H1 (cell line): ENCODE data around the gene ACER1. TPM values are rescaled to one million over a fixed set of nuclear protein-coding genes. Genes with fewer than 3 reads are reported as not detected.

Source experiments
- CTCF ChIA-PET: fragments of 300-600 bp; sonication (Branson Sonifier 250); formaldehyde crosslinking; loops from one replicate; lab custom pipeline; 2021; ENCODE audit not compliant: partially characterized antibody; lab: Charles Lee
- POLR2A ChIA-PET: fragments of 300-600 bp; sonication (Branson Sonifier 250); formaldehyde crosslinking; loops from one replicate; lab custom pipeline; 2021; ENCODE audit warnings: inconsistent platforms; ENCODE audit not compliant: partially characterized antibody; lab: Charles Lee
- DNase-seq, 2 experiments: peaks; one replicate each; pipeline versions ENCODE4 v3.0.0 to v3.0.0-alpha.2; 2010 to 2022; ENCODE audit warnings: low spot score in 2 of 2, low read depth in 1 of 2, mixed read lengths in 1 of 2
- FAIRE-seq: peaks from 2 replicates; lab custom pipeline; 2011; peaks lifted over from hg19 to GRCh38; lab: Jason Lieb, UNC
- H2AFZ ChIP-seq: 2 replicates; pipeline ENCODE4 v1.8.1; 2012; ENCODE audit warnings: low read length, inconsistent platforms
- H2AK5ac ChIP-seq: 2 replicates; pipeline ENCODE4 v1.6.1; 2013; ENCODE audit warnings: low read depth, low read length
- H2BK120ac ChIP-seq: replicated peaks from 2 replicates; pipeline ENCODE3; 2013; ENCODE audit warnings: low read depth, low read length, inconsistent platforms
- H2BK12ac ChIP-seq: 2 replicates; pipeline ENCODE4 v1.6.1; 2013; ENCODE audit warnings: low read depth, low read length
- H2BK15ac ChIP-seq: 2 replicates; pipeline ENCODE4 v1.6.1; 2013; ENCODE audit warnings: low read length
- H2BK20ac ChIP-seq: 2 replicates; pipeline ENCODE4 v1.6.1; 2013; ENCODE audit warnings: low read length
- H2BK5ac ChIP-seq: 2 replicates; pipeline ENCODE4 v1.6.1; 2013; ENCODE audit warnings: low read depth, low read length
- H3K14ac ChIP-seq: 2 replicates; pipeline ENCODE4 v1.6.1; 2013; ENCODE audit warnings: inconsistent platforms; ENCODE audit not compliant: insufficient read length
- H3K18ac ChIP-seq: 2 replicates; pipeline ENCODE4 v1.6.1; 2013; ENCODE audit warnings: low read length; ENCODE audit errors: extremely low read depth
- H3K23ac ChIP-seq: 2 replicates; pipeline ENCODE4 v1.6.1; 2013; ENCODE audit warnings: inconsistent platforms; ENCODE audit not compliant: insufficient read length
- H3K23me2 ChIP-seq: 2 replicates; pipeline ENCODE4 v1.6.1; 2013; ENCODE audit warnings: low read depth, low read length
- H3K27ac ChIP-seq: 2 replicates; pipeline ENCODE4 v1.6.1; 2011; ENCODE audit warnings: low read depth, low read length, inconsistent platforms
- H3K27me3 ChIP-seq, 4 experiments: replicated peaks in 1 of 4; 1 replicate in 1 of 4; 2 replicates in 3 of 4; pipeline versions ENCODE4 v1.6.1 to v1.8.1; 2011 to 2013; ENCODE audit warnings: low read length in 3 of 4, mild to moderate bottlenecking in 3 of 4, inconsistent platforms in 2 of 4, mixed read lengths in 2 of 4, moderate library complexity in 1 of 4; ENCODE audit not compliant: control insufficient read depth in 3 of 4, insufficient read depth in 3 of 4; ENCODE audit errors: extremely low read depth in 1 of 4
- H3K36me3 ChIP-seq, 4 experiments: 2 replicates each; pipeline versions ENCODE4 v1.6.1 to v1.8.1; 2011 to 2013; ENCODE audit warnings: mild to moderate bottlenecking in 4 of 4, low read length in 3 of 4, moderate library complexity in 2 of 4, control low read depth in 1 of 4, inconsistent platforms in 1 of 4; ENCODE audit not compliant: insufficient read depth in 4 of 4, control insufficient read depth in 2 of 4
- H3K4ac ChIP-seq: replicated peaks from 2 replicates; pipeline ENCODE3; 2013; ENCODE audit warnings: low read length, low read depth, mixed read lengths, inconsistent platforms; ENCODE audit not compliant: insufficient read length
- H3K4me1 ChIP-seq, 4 experiments: replicated peaks in 1 of 4; 1 replicate in 1 of 4; 2 replicates in 3 of 4; pipeline versions ENCODE4 v1.6.1 to v1.8.1; 2011 to 2013; ENCODE audit warnings: low read length in 3 of 4, inconsistent platforms in 2 of 4, mixed read lengths in 1 of 4; ENCODE audit not compliant: insufficient read depth in 4 of 4, control insufficient read depth in 3 of 4
- H3K4me2 ChIP-seq, 2 experiments: 2 replicates each; pipeline versions ENCODE4 v1.6.1 to v1.8.1; 2011 to 2013; ENCODE audit warnings: low read depth in 2 of 2, low read length in 2 of 2, control low read depth in 1 of 2, inconsistent platforms in 1 of 2, mild to moderate bottlenecking in 1 of 2; ENCODE audit not compliant: insufficient read depth in 1 of 2
- H3K4me3 ChIP-seq, 4 experiments: fragments of 200-600, 300-600 bp in 1 of 4; sonication (generic), shearing (Covaris generic), sonication (Bioruptor Twin) in 1 of 4; 2 replicates each; pipeline versions ENCODE4 v1.5.1 to v1.8.1; 2011 to 2016; ENCODE audit warnings: low read length in 4 of 4, low read depth in 3 of 4, control low read depth in 2 of 4, inconsistent platforms in 2 of 4, mild to moderate bottlenecking in 2 of 4, mixed read lengths in 1 of 4, moderate library complexity in 1 of 4; ENCODE audit not compliant: insufficient read depth in 2 of 4; ENCODE audit errors: extremely low read depth in 1 of 4
- H3K56ac ChIP-seq: replicated peaks from 2 replicates; pipeline ENCODE3; 2013; ENCODE audit warnings: low read depth, mild to moderate bottlenecking, mixed read lengths, low read length, inconsistent platforms; ENCODE audit not compliant: insufficient read length
- H3K79me1 ChIP-seq: 2 replicates; pipeline ENCODE4 v1.6.1; 2013; ENCODE audit warnings: low read depth, low read length, control low read depth
- H3K79me2 ChIP-seq, 2 experiments: 2 replicates each; pipeline versions ENCODE4 v1.6.1 to v1.8.1; 2012 to 2013; ENCODE audit warnings: low read length in 2 of 2, mild to moderate bottlenecking in 2 of 2, inconsistent platforms in 1 of 2; ENCODE audit not compliant: insufficient read depth in 2 of 2, control insufficient read depth in 1 of 2
- H3K9ac ChIP-seq, 4 experiments: replicated peaks in 1 of 4; 1 replicate in 1 of 4; 2 replicates in 3 of 4; pipeline versions ENCODE4 v1.6.1 to v1.8.1; 2011 to 2013; ENCODE audit warnings: low read depth in 3 of 4, low read length in 3 of 4, control low read depth in 2 of 4, mild to moderate bottlenecking in 2 of 4, moderate library complexity in 2 of 4, inconsistent platforms in 1 of 4; ENCODE audit errors: extremely low read depth in 1 of 4
- H3K9me3 ChIP-seq, 2 experiments: 2 replicates each; pipeline versions ENCODE4 v1.6.1 to v1.8.1; 2012 to 2013; ENCODE audit warnings: mild to moderate bottlenecking in 2 of 2, moderate library complexity in 2 of 2, control low read depth in 1 of 2, inconsistent platforms in 1 of 2, low read depth in 1 of 2, low read length in 1 of 2, mixed read lengths in 1 of 2; ENCODE audit not compliant: insufficient read depth in 2 of 2
- H4K20me1 ChIP-seq, 2 experiments: replicated peaks in 1 of 2; 2 replicates each; pipeline versions ENCODE3 to v1.8.1; 2011 to 2013; ENCODE audit warnings: inconsistent platforms in 2 of 2, low read length in 2 of 2, mild to moderate bottlenecking in 1 of 2; ENCODE audit not compliant: insufficient read depth in 2 of 2, control insufficient read depth in 1 of 2
- H4K5ac ChIP-seq: 2 replicates; pipeline ENCODE4 v1.6.1; 2013; ENCODE audit warnings: low read length, low read depth, mixed read lengths, inconsistent platforms; ENCODE audit not compliant: insufficient read length
- H4K8ac ChIP-seq: 2 replicates; pipeline ENCODE4 v1.8.0; 2013; ENCODE audit warnings: mild to moderate bottlenecking, moderate library complexity, low read length, inconsistent platforms; ENCODE audit not compliant: insufficient read depth; ENCODE audit errors: extremely low read depth
- H4K91ac ChIP-seq: replicated peaks from 2 replicates; pipeline ENCODE3; 2013; ENCODE audit warnings: low read length, mixed read lengths, inconsistent platforms; ENCODE audit not compliant: insufficient read length
- CREB1 ChIP-seq: IDR thresholded peaks from 2 replicates; pipeline ENCODE4 v1.6.1; 2012; ENCODE audit warnings: inconsistent platforms
- CTBP2 ChIP-seq: IDR thresholded peaks from 2 replicates; pipeline ENCODE4 v1.7.0; 2011; ENCODE audit warnings: borderline replicate concordance, mild to moderate bottlenecking, moderate library complexity, mixed read lengths, low read length; ENCODE audit not compliant: insufficient read depth, insufficient read length
- HDAC2 ChIP-seq, 2 experiments: fragments of 300-600 bp in 1 of 2; sonication (generic) in 1 of 2; IDR thresholded peaks; 2 replicates each; pipeline ENCODE4 v1.6.1; 2011 to 2012; ENCODE audit warnings: low read depth in 2 of 2, low read length in 2 of 2, mild to moderate bottlenecking in 2 of 2, moderate library complexity in 2 of 2, borderline replicate concordance in 1 of 2, inconsistent platforms in 1 of 2
- JUN ChIP-seq: IDR thresholded peaks from 2 replicates; pipeline ENCODE4 v1.6.1; 2011; ENCODE audit warnings: low read depth, mild to moderate bottlenecking, improper control_type of control experiment, low read length
- RBBP5 ChIP-seq: IDR thresholded peaks from 2 replicates; pipeline ENCODE4 v1.7.1; 2012; ENCODE audit warnings: low read depth, mild to moderate bottlenecking, inconsistent platforms, low read length, moderate library complexity, borderline replicate concordance
- SP4 ChIP-seq: IDR thresholded peaks from 2 replicates; pipeline ENCODE4 v1.6.1; 2012; ENCODE audit warnings: low read length, inconsistent platforms
- ZNF274 ChIP-seq: IDR thresholded peaks from 2 replicates; pipeline ENCODE4 v1.7.0; 2012; ENCODE audit warnings: low read length, borderline replicate concordance; ENCODE audit errors: extremely low read depth
- WGBS, 2 experiments: shearing (Covaris generic) in 1 of 2; methylation state at CpG; one replicate each; pipeline versions ENCODE4 v1.1.6 to v1.1.7; 2013 to 2015; ENCODE audit warnings: low lambda C conversion rate in 2 of 2, mixed read lengths in 2 of 2, inconsistent platforms in 1 of 2, low coverage in 1 of 2, missing lambda C conversion rate in 1 of 2; ENCODE audit not compliant: insufficient replicate concordance in 2 of 2, insufficient coverage in 1 of 2, insufficient read length in 1 of 2; ENCODE audit errors: extremely low coverage in 1 of 2, missing lambda C conversion rate in 1 of 2; 5-methylcytosine and 5-hydroxymethylcytosine counted together
- polyA plus RNA-seq, 7 experiments: library from polyadenylated mRNA; depleted of rRNA in 3 of 7; stranded (reverse) in 5 of 7; unstranded in 2 of 7; fragments of >200 nt in 5 of 7; fragments of 200-250 nt in 2 of 7; gene quantifications; 1 replicate in 5 of 7; 2 replicates in 1 of 7; 4 replicates in 1 of 7; pipeline versions ENCODE4 v1.2.1 to v1.2.3, GENCODE V29; 2011 to 2013; ENCODE audit warnings: missing spikeins in 2 of 7, mixed read lengths in 2 of 7
- total RNA-seq: library from RNA; stranded (reverse); fragmentation: NEBNext Ultra II Directional; extraction: Animal tissue kit (Norgen Biotek cat#: 25700); gene quantifications from 2 replicates; pipeline ENCODE4 v1.2.1, GENCODE V29; 2021

The ACER1 gene
- total and polyA plus RNA-seq, 2 of the 8 experiments (the other 6 are each of a cell fraction or from before 2014, with no cell fraction given) = 0.05 TPM; not detected in 1

DNA sequence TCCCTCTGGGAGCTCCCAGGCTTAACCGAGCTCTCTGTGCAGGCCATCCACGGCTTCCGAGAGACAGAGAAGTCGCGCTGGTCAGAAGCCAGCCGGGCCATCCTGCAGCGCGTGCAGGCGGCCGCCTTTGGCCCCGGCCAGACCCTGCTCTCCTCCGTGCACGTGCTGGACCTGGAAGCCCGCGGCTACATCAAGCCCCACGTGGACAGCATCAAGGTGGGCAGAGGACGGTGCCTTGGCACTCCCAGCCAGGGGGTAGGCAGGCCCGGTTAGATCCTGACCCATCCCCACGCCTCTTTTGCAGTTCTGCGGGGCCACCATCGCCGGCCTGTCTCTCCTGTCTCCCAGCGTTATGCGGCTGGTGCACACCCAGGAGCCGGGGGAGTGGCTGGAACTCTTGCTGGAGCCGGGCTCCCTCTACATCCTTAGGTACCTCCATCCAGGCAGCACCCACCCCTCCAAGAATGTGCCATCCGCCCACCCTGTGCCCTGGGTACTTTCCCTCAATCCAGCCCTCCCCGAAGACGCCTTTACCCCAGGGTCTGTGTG, 40.8 kb upstream of the ACER1 start:
- Histone ChIP-seq H3K27me3 (no peaks in the 10 kb centered on the region), H2AK5ac (0 out of 2 replicates have a peak overlapping the region, but pooled peaks have one; percentile 39), H3K23ac (no peak overlapping the region), H3K79me1 (no peaks in the 10 kb centered on the region), H4K20me1 (peaks cover 0 to 6% of the 10 kb centered on the region in 2 experiments), H2BK20ac (no peak overlapping the region), H3K36me3 (peaks cover 0 to 9% (median 2%) of the 10 kb centered on the region in 4 experiments; a peak in 3 of 8 replicates), H3K18ac (peak overlapping the region; percentile 83), H3K4me2 (peak overlapping the region; percentile 50 to 74), H3K4me1 (peaks cover 0 to 11% (median 7%) of the 10 kb centered on the region in 4 experiments; a peak in 5 of 7 replicates), H3K79me2 (no peaks in the 10 kb centered on the region), H2BK15ac (0 out of 2 replicates have a peak overlapping the region, but pooled peaks have one; percentile 0), H4K91ac (peak overlapping the region; percentile 41), H3K4me3 (peak overlapping the region in 3 of 4 experiments; percentile 26 to 52 (median 33); a peak in 4 of 8 replicates), H3K23me2 (peaks cover 4% of the 10 kb centered on the region; the same call in 1 of the 2 replicates), H2BK120ac (no peak overlapping the region), H2BK5ac (peak overlapping the region; percentile 67; the same call in 1 of the 2 replicates), H2BK12ac (no peak overlapping the region), H3K56ac (peak overlapping the region; percentile 60), H2AFZ (no peak overlapping the region), H4K5ac (no peak overlapping the region), H3K27ac (peak overlapping the region; percentile 30), H3K9me3 (no peaks in the 10 kb centered on the region), H3K9ac (no peak overlapping the region; a peak in 1 of 7 replicates), H3K14ac (no peak overlapping the region), H4K8ac (peak overlapping the region; percentile 22; the same call in 1 of the 2 replicates), H3K4ac (no peak overlapping the region)
- no peak for TF ChIP-seq ZNF274
- TF ChIP-seq RBBP5 = no peak
- TF ChIP-seq HDAC2 (IDR thresholded peaks at IDR 0.05; ENCODE audit: borderline replicate concordance in 1 of 2, low read depth in 2 of 2, low read length in 2 of 2) = no peak
- TF ChIP-seq CREB1 = no peak
- no peak for TF ChIP-seq CTBP2
- TF ChIP-seq SP4 = no peak
- no peak for TF ChIP-seq JUN
- ChIA-PET POLR2A (interaction anchor here (1.0 to 9.9 kb wide), 4 partner anchors 14 to 546 kb away, joined by 3 to 81 read pairs (median 10); partner anchors contain the start of genes CLPP and GTF2F1), CTCF (interaction anchor here (0.7 kb wide), 1 partner anchor 175 kb away, joined by 3 read pairs; no protein-coding TSS in a partner anchor)
- WGBS, 2 experiments = 81% methylated on average over 25 of the region's 29 CpGs; no CpG with 5 or more reads in 1 of the 2 experiments
- DNase-seq (no peak), FAIRE-seq (no peak)
